Neural cell (in vitro differentiated cells): ENCODE data around the gene PLA2G2D. TPM values are rescaled to one million over a fixed set of nuclear protein-coding genes. Genes with fewer than 3 reads are reported as not detected.

ENCODE experiments used
- H2AFZ ChIP-seq: fragments of 200-600, 300-800 bp; sonication (generic), shearing (Covaris generic); 2 replicates; pipeline ENCODE4 v1.6.0; 2014; ENCODE audit warnings: low read depth, mild to moderate bottlenecking, antibody characterized with exemption, low read length, moderate library complexity
- H3F3A ChIP-seq: fragments of 200-600 bp; shearing (Covaris generic); 2 replicates; pipeline ENCODE4 v1.6.1; 2016; ENCODE audit warnings: mild to moderate bottlenecking, moderate library complexity, mixed read lengths, antibody characterized with exemption, low read length; ENCODE audit not compliant: insufficient read depth, poor library complexity, severe bottlenecking
- H3K27ac ChIP-seq: fragments of 200-600, 300-800 bp; sonication (generic), shearing (Covaris generic); 2 replicates; pipeline ENCODE4 v1.5.1; 2014; ENCODE audit warnings: mild to moderate bottlenecking, low read length, moderate library complexity
- H3K27me3 ChIP-seq: fragments of 300-800, 200-600 bp; sonication (generic), shearing (Covaris generic); 2 replicates; pipeline ENCODE4 v1.6.0; 2014; ENCODE audit warnings: mild to moderate bottlenecking, low read depth, low read length, moderate library complexity; ENCODE audit not compliant: insufficient read depth
- H3K36me3 ChIP-seq: fragments of 300-800, 200-600 bp; sonication (generic), shearing (Covaris generic); 2 replicates; pipeline ENCODE4 v1.5.1; 2014; ENCODE audit warnings: mild to moderate bottlenecking, antibody characterized with exemption, low read length, moderate library complexity; ENCODE audit not compliant: insufficient read depth
- H3K4me2 ChIP-seq: fragments of 300-800, 200-600 bp; sonication (generic), shearing (Covaris generic); 2 replicates; pipeline ENCODE4 v1.6.0; 2014; ENCODE audit warnings: mild to moderate bottlenecking, low read length
- H3K4me3 ChIP-seq: fragments of 300-800, 200-600 bp; sonication (generic), shearing (Covaris generic); 2 replicates; pipeline ENCODE4 v1.5.1; 2014; ENCODE audit warnings: mild to moderate bottlenecking, low read length, moderate library complexity
- H3K79me2 ChIP-seq: fragments of 200-600 bp; shearing (Covaris generic); replicated peaks from 2 replicates; pipeline ENCODE4 v1.6.0; 2014; ENCODE audit warnings: mild to moderate bottlenecking, low read length, moderate library complexity; ENCODE audit not compliant: insufficient read depth
- H3K9ac ChIP-seq: fragments of 300-800, 200-600 bp; sonication (generic), shearing (Covaris generic); 2 replicates; pipeline ENCODE4 v1.6.1; 2016; ENCODE audit warnings: mild to moderate bottlenecking, low read length, mixed read lengths
- H3K9me2 ChIP-seq: fragments of 200-600 bp; shearing (Covaris generic); 2 replicates; pipeline ENCODE4 v1.6.1; 2016; ENCODE audit warnings: mild to moderate bottlenecking, low read length, mixed read lengths; ENCODE audit not compliant: insufficient read depth
- H3K9me3 ChIP-seq: fragments of 200-600, 300-800 bp; sonication (generic), shearing (Covaris generic); 2 replicates; pipeline ENCODE4 v1.6.1; 2016; ENCODE audit warnings: mild to moderate bottlenecking, mixed run types, low read length, moderate library complexity, mixed read lengths
- H4K20me1 ChIP-seq: fragments of 200-600 bp; shearing (Covaris generic); 2 replicates; pipeline ENCODE4 v1.6.1; 2016; ENCODE audit warnings: mild to moderate bottlenecking, mixed run types; ENCODE audit not compliant: insufficient read depth
- EP300 ChIP-seq: fragments of 450-650 bp; conservative IDR thresholded peaks from 2 replicates; pipeline ENCODE4 v1.6.1; 2014; ENCODE audit warnings: antibody characterized with exemption, mild to moderate bottlenecking, moderate library complexity; ENCODE audit not compliant: poor library complexity, severe bottlenecking
- EZH2 ChIP-seq: fragments of 200-600, 300-800 bp; shearing (Covaris generic), sonication (generic); IDR thresholded peaks from 2 replicates; pipeline ENCODE4 v1.6.1; 2014; ENCODE audit warnings: antibody characterized with exemption, low read length, borderline replicate concordance, mild to moderate bottlenecking; ENCODE audit not compliant: insufficient read depth, poor library complexity, severe bottlenecking
- MXI1 ChIP-seq: fragments of 450-650 bp; conservative IDR thresholded peaks from 2 replicates; pipeline ENCODE4 v1.6.1; 2014; ENCODE audit warnings: antibody characterized with exemption, mild to moderate bottlenecking; ENCODE audit not compliant: poor library complexity, severe bottlenecking
- POLR2AphosphoS5 ChIP-seq: IDR thresholded peaks from 2 replicates; pipeline ENCODE4 v1.6.1; 2012
- RAD21 ChIP-seq: fragments of 450-650 bp; conservative IDR thresholded peaks from 2 replicates; pipeline ENCODE4 v1.6.1; 2014; ENCODE audit warnings: antibody characterized with exemption, mild to moderate bottlenecking, moderate library complexity
- SMC3 ChIP-seq: fragments of 450-650 bp; conservative IDR thresholded peaks from 2 replicates; pipeline ENCODE4 v1.6.1; 2014; ENCODE audit warnings: antibody characterized with exemption, mild to moderate bottlenecking, moderate library complexity; ENCODE audit not compliant: poor library complexity
- TAF1 ChIP-seq: IDR thresholded peaks from 2 replicates; pipeline ENCODE4 v1.6.1; 2012; ENCODE audit warnings: low read depth
- polyA plus RNA-seq: library from polyadenylated mRNA; depleted of rRNA; stranded (reverse); fragments of >200 nt; gene quantifications from 2 replicates; pipeline ENCODE4 v1.2.3, GENCODE V29; 2014
- TF ChIP-seq, protein P1 (sequence below): IDR thresholded peaks from 2 replicates; pipeline ENCODE4 v1.6.1; 2012; ENCODE audit warnings: borderline replicate concordance
- TF ChIP-seq, protein P2 (sequence below): fragments of 450-650 bp; IDR thresholded peaks from 2 replicates; pipeline ENCODE4 v1.5.1; 2014; ENCODE audit warnings: antibody characterized with exemption, mild to moderate bottlenecking, moderate library complexity; ENCODE audit not compliant: poor library complexity, severe bottlenecking

The PLA2G2D gene
- polyA plus RNA-seq, 1 donor from 2014 or later, result not detected

DNA sequence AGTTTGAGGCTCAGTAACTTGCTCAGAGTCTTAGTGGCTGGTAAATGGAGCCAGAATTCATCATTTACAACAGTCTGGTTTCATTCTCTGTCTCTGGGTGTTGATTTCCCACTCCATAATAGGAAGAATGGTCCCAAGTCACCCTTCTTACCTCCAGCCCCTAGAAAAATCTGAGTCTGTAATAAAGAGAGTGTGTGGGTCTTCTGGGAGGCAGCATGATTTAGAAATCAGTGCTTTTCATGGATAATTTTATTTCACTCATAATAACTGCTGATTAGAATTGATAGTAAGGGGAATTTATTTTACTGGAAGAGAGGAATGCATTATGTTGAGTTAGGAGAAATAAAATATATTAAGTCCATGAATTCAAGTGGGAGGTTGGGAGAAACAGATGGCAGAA lies 2.1 kb downstream of the PLA2G2D start:
- H3K4me3 ChIP-seq, result no peak overlapping the region
- no peaks in the 10 kb centered on the region for H4K20me1 ChIP-seq
- TF ChIP-seq, protein P1, sequence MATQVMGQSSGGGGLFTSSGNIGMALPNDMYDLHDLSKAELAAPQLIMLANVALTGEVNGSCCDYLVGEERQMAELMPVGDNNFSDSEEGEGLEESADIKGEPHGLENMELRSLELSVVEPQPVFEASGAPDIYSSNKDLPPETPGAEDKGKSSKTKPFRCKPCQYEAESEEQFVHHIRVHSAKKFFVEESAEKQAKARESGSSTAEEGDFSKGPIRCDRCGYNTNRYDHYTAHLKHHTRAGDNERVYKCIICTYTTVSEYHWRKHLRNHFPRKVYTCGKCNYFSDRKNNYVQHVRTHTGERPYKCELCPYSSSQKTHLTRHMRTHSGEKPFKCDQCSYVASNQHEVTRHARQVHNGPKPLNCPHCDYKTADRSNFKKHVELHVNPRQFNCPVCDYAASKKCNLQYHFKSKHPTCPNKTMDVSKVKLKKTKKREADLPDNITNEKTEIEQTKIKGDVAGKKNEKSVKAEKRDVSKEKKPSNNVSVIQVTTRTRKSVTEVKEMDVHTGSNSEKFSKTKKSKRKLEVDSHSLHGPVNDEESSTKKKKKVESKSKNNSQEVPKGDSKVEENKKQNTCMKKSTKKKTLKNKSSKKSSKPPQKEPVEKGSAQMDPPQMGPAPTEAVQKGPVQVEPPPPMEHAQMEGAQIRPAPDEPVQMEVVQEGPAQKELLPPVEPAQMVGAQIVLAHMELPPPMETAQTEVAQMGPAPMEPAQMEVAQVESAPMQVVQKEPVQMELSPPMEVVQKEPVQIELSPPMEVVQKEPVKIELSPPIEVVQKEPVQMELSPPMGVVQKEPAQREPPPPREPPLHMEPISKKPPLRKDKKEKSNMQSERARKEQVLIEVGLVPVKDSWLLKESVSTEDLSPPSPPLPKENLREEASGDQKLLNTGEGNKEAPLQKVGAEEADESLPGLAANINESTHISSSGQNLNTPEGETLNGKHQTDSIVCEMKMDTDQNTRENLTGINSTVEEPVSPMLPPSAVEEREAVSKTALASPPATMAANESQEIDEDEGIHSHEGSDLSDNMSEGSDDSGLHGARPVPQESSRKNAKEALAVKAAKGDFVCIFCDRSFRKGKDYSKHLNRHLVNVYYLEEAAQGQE, result no peak
- TF ChIP-seq MXI1 (no peak), RAD21 (no peak), SMC3 (no peak), EP300 (no peak)

DNA sequence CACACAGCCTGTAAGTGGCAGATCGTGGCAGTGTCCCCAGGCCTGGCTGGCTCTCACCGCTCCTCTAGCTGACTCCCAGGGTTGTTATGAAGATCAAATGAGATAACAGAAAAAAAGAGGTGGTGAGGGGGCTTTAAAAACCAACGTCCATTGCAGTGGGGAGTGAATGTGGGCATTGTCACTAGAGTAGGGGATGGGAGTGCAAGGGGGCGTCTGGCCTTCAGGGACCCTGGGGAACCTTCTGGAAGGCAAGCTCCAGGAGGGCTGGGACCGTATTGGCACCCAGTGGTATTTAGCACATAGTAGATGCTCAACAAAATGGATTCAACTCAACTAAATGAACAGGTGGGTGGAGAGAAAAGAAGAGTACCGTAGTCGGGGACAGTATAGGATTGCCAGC lies 3.4 kb downstream of the PLA2G2D start:
- no peaks in the 10 kb centered on the region for H3K27me3 ChIP-seq
- H2AFZ ChIP-seq, result no peak overlapping the region
- H3K9me3 ChIP-seq, result no peaks in the 10 kb centered on the region
- H3K9ac ChIP-seq, result no peak overlapping the region
- TF ChIP-seq RAD21, result no peak
- no peak for TF ChIP-seq SMC3
- TF ChIP-seq EP300, result no peak
- TF ChIP-seq POLR2AphosphoS5, result no peak
- TF ChIP-seq, protein P1, result no peak
- TF ChIP-seq MXI1, result no peak
- no peak for TF ChIP-seq TAF1
- TF ChIP-seq EZH2, result no peak
- TF ChIP-seq, protein P2, sequence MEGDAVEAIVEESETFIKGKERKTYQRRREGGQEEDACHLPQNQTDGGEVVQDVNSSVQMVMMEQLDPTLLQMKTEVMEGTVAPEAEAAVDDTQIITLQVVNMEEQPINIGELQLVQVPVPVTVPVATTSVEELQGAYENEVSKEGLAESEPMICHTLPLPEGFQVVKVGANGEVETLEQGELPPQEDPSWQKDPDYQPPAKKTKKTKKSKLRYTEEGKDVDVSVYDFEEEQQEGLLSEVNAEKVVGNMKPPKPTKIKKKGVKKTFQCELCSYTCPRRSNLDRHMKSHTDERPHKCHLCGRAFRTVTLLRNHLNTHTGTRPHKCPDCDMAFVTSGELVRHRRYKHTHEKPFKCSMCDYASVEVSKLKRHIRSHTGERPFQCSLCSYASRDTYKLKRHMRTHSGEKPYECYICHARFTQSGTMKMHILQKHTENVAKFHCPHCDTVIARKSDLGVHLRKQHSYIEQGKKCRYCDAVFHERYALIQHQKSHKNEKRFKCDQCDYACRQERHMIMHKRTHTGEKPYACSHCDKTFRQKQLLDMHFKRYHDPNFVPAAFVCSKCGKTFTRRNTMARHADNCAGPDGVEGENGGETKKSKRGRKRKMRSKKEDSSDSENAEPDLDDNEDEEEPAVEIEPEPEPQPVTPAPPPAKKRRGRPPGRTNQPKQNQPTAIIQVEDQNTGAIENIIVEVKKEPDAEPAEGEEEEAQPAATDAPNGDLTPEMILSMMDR, result no peak
- H4K20me1 ChIP-seq, result no peaks in the 10 kb centered on the region
- no peak overlapping the region for H3K4me3 ChIP-seq
- H3K36me3 ChIP-seq, result no peaks in the 10 kb centered on the region
- no peaks in the 10 kb centered on the region for H3K79me2 ChIP-seq
- H3F3A ChIP-seq, result no peaks in the 10 kb centered on the region
- H3K4me2 ChIP-seq, result no peak overlapping the region
- no peak overlapping the region for H3K27ac ChIP-seq
- no peaks in the 10 kb centered on the region for H3K9me2 ChIP-seq

More for the DNA sequence above, 2.1 kb downstream of the PLA2G2D start:
- H2AFZ ChIP-seq, result no peak overlapping the region
- no peak overlapping the region for H3K9ac ChIP-seq
- no peaks in the 10 kb centered on the region for H3K9me3 ChIP-seq
- H3K36me3 ChIP-seq, result no peaks in the 10 kb centered on the region
- no peak overlapping the region for H3K4me2 ChIP-seq
- no peaks in the 10 kb centered on the region for H3F3A ChIP-seq
- no peaks in the 10 kb centered on the region for H3K27me3 ChIP-seq
- no peaks in the 10 kb centered on the region for H3K9me2 ChIP-seq
- no peak overlapping the region for H3K27ac ChIP-seq
- no peaks in the 10 kb centered on the region for H3K79me2 ChIP-seq
